OCI-LY1 (cell line): ENCODE data around the gene FRS2.

ENCODE experiments used
- H2AFZ ChIP-seq: fragments of 200-600 bp; sonication (generic), shearing (Covaris generic); 2 replicates; pipeline ENCODE4 v1.6.0; 2014; ENCODE audit warnings: antibody characterized with exemption, mild to moderate bottlenecking, low read length
- H3F3A ChIP-seq: fragments of 200-600 bp; sonication (generic), shearing (Covaris generic); 2 replicates; pipeline ENCODE4 v1.6.0; 2014; ENCODE audit warnings: mild to moderate bottlenecking, antibody characterized with exemption, low read length, moderate library complexity; ENCODE audit not compliant: insufficient read depth
- H3K27ac ChIP-seq: fragments of 200-600 bp; sonication (generic); 2 replicates; pipeline ENCODE4 v1.5.1; 2014; ENCODE audit warnings: low read length, mixed run types, mild to moderate bottlenecking, low read depth; ENCODE audit not compliant: poor library complexity, severe bottlenecking
- H3K27me3 ChIP-seq: fragments of 200-600 bp; sonication (generic); 2 replicates; pipeline ENCODE4 v1.6.0; 2014; ENCODE audit warnings: antibody characterized with exemption, mild to moderate bottlenecking, low read length, moderate library complexity; ENCODE audit not compliant: insufficient read depth
- H3K36me3 ChIP-seq: fragments of 200-600 bp; sonication (generic); 2 replicates; pipeline ENCODE4 v1.6.1; 2014; ENCODE audit warnings: mild to moderate bottlenecking, antibody characterized with exemption, low read length, moderate library complexity, mixed read lengths; ENCODE audit not compliant: insufficient read depth
- H3K4me1 ChIP-seq: fragments of 200-600 bp; sonication (generic); 2 replicates; pipeline ENCODE4 v1.5.1; 2014; ENCODE audit warnings: mild to moderate bottlenecking, low read length, moderate library complexity; ENCODE audit not compliant: insufficient read depth, severe bottlenecking
- H3K4me2 ChIP-seq: fragments of 200-600 bp; sonication (generic), shearing (Covaris generic); 2 replicates; pipeline ENCODE4 v1.6.1; 2014; ENCODE audit warnings: low read length
- H3K4me3 ChIP-seq: fragments of 200-600 bp; sonication (generic); 2 replicates; pipeline ENCODE4 v1.5.1; 2014; ENCODE audit warnings: low read length, low read depth, mild to moderate bottlenecking, mixed read lengths; ENCODE audit not compliant: poor library complexity, severe bottlenecking
- H3K79me2 ChIP-seq: fragments of 200-600 bp; shearing (Covaris generic); 2 replicates; pipeline ENCODE4 v1.6.1; 2016; ENCODE audit warnings: mixed run types, low read length, mixed read lengths; ENCODE audit not compliant: insufficient read depth
- H3K9ac ChIP-seq: fragments of 200-600 bp; sonication (generic), shearing (Covaris generic); 2 replicates; pipeline ENCODE4 v1.6.1; 2014; ENCODE audit warnings: mild to moderate bottlenecking, low read length, mixed read lengths
- H3K9me2 ChIP-seq: fragments of 200-600 bp; sonication (generic), shearing (Covaris generic); 2 replicates; pipeline ENCODE4 v1.6.1; 2014; ENCODE audit warnings: low read depth, mild to moderate bottlenecking, low read length, mixed read lengths
- H3K9me3 ChIP-seq: fragments of 200-600 bp; shearing (Covaris generic); 2 replicates; pipeline ENCODE4 v1.6.1; 2014; ENCODE audit warnings: low read length, mixed read lengths
- H4K20me1 ChIP-seq: fragments of 200-600 bp; sonication (generic), shearing (Covaris generic); 2 replicates; pipeline ENCODE4 v1.6.0; 2016; ENCODE audit warnings: mild to moderate bottlenecking, low read length; ENCODE audit not compliant: insufficient read depth
- CTCF ChIP-seq: fragments of 200-600 bp; sonication (generic), shearing (Covaris generic); IDR thresholded peaks from 2 replicates; pipeline ENCODE4 v1.5.1; 2017; ENCODE audit warnings: mild to moderate bottlenecking, antibody characterized with exemption, low read length, moderate library complexity, mixed read lengths
- EZH2 ChIP-seq: fragments of 200-600 bp; sonication (generic), shearing (Covaris generic); IDR thresholded peaks from 2 replicates; pipeline ENCODE4 v1.8.0; 2017; ENCODE audit warnings: borderline replicate concordance, mixed run types, mild to moderate bottlenecking, antibody characterized with exemption, low read length, moderate library complexity, mixed read lengths

Gene FRS2

DNA sequence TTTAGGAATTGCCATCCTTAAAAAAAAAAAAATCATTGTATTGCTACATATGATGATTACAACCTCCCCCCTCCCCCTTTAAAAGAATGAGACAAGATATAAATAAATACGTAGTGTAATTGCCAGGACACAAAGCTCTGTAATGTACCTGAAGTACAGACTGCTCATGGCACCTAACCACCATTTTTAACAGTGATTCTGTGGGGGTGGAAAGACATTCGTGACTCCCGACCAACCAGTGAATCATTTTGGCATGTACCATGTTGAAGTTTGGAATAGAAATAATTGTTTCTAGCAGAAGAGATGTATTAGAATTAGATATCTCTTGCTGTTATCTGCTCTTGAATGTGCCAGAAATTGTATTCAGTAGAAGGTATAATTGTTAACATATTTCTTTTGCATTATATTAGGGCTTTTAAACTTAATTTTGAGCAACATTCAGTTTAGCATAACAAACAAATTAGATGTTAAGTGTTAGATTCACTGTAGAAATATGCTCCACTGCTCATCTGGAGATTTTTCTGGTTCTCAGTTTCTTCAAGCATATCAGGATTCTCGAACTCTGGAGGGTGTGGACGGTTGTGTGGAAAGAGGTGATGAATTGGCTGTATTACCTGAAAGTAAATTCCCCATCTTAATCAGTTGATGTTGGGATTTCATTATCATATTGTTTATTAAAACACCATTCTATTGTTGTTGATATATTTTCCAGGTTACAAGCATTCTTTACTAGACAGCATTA, 31.1 kb downstream of the FRS2 start:
- Histone ChIP-seq H3K4me1 (peaks cover 11% of the 10 kb centered on the region), H3K4me3 (no peak overlapping the region), H3K9me3 (no peaks in the 10 kb centered on the region), H3F3A (no peaks in the 10 kb centered on the region), H3K9me2 (no peaks in the 10 kb centered on the region), H3K9ac (no peak overlapping the region), H3K36me3 (0 out of 2 replicates have a peak, but pooled peaks cover 6% of the 10 kb centered on the region), H2AFZ (no peak overlapping the region), H4K20me1 (no peaks in the 10 kb centered on the region), H3K27ac (no peak overlapping the region), H3K27me3 (no peaks in the 10 kb centered on the region), H3K79me2 (peaks cover 20% of the 10 kb centered on the region; the same call in 1 of the 2 replicates), H3K4me2 (no peak overlapping the region)
- TF ChIP-seq EZH2 (no peak), CTCF (no peak)

GRCh38 chr12:69502345-69503081, 32.3 kb downstream of the FRS2 start:
- Histone ChIP-seq H2AFZ (no peak overlapping the region), H3K36me3 (0 out of 2 replicates have a peak, but pooled peaks cover 2% of the 10 kb centered on the region), H3K9me3 (no peaks in the 10 kb centered on the region), H3K27me3 (no peaks in the 10 kb centered on the region), H3K9me2 (no peaks in the 10 kb centered on the region), H3K4me2 (no peak overlapping the region), H3K27ac (no peak overlapping the region), H3K79me2 (peaks cover 30% of the 10 kb centered on the region), H3K4me1 (peaks cover 8% of the 10 kb centered on the region), H3K9ac (no peak overlapping the region), H3F3A (no peaks in the 10 kb centered on the region), H3K4me3 (no peak overlapping the region), H4K20me1 (no peaks in the 10 kb centered on the region)
- TF ChIP-seq CTCF (no peak), EZH2 (no peak)

DNA sequence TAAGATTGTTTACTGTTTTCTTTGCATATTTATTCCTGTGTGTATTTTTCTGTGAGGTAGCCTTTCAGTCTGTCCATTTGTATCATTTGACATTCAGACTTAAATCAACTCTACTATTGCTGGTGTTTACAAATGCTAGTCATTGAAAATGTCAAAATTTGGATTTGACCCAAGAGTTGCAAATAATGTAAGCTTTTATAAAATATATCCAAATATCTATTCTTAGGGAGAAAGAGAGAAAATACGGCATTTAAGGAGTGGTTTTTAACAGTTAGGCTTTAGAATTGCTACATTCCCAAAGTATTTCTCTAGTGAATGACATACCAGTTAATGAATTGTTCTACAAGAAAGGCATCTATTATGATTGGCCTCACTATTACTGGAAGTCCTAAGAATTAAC, 37.9 kb downstream of the FRS2 start:
- Histone ChIP-seq H3K9me3 (no peaks in the 10 kb centered on the region), H3K27me3 (no peaks in the 10 kb centered on the region), H3K4me3 (no peak overlapping the region), H4K20me1 (no peaks in the 10 kb centered on the region), H3K4me1 (peaks cover 19% of the 10 kb centered on the region), H3F3A (no peaks in the 10 kb centered on the region), H2AFZ (no peak overlapping the region), H3K9me2 (no peaks in the 10 kb centered on the region), H3K79me2 (peaks cover 36% of the 10 kb centered on the region), H3K27ac (no peak overlapping the region), H3K9ac (no peak overlapping the region), H3K36me3 (no peaks in the 10 kb centered on the region), H3K4me2 (no peak overlapping the region)
- TF ChIP-seq CTCF (no peak), EZH2 (no peak)
